ELF-1 (cell line): ENCODE data around the gene FAM217A.
"Not testable (repeated sequence)": the region's sequence is repeated elsewhere in the genome, so short reads cannot be mapped to it uniquely, and the experiment has no call there.

Source experiments
- DNase-seq: peaks from one replicate; pipeline ENCODE4 v3.0.0-alpha.2; 2016; ENCODE audit warnings: low read depth, low spot score

The FAM217A gene

GRCh38 chr6:4078691-4079471 is at the start of gene FAM217A:
Gene FAM217A, minus strand, starts transcription at chr6:4079137. Its CDS starts 1,723 bp downstream, at chr6:4077414.
- DNase-seq: no peak

- no peak for DNase-seq
Observed at GRCh38 chr6:4128072-4128471, 49.1 kb upstream of the FAM217A start.

GRCh38 chr6:4125933-4126864 is 47.3 kb upstream of the FAM217A start:
- no peak for DNase-seq

- DNase-seq: no peak
Observed at GRCh38 chr6:4125500-4125899, 46.6 kb upstream of the FAM217A start.

- no peak for DNase-seq
Observed at GRCh38 chr6:4124351-4124750, 45.4 kb upstream of the FAM217A start.

- DNase-seq: no peak
Observed at GRCh38 chr6:4115741-4116140, 36.8 kb upstream of the FAM217A start.

- no peak for DNase-seq
Observed at GRCh38 chr6:4114123-4114522, 35.2 kb upstream of the FAM217A start.

GRCh38 chr6:4113649-4114048 is 34.7 kb upstream of the FAM217A start:
- no peak for DNase-seq

- DNase-seq: no peak
Observed at GRCh38 chr6:4112366-4112765, 33.4 kb upstream of the FAM217A start.

- DNase-seq: not testable (repeated sequence)
Observed at GRCh38 chr6:4109363-4109815, 30.5 kb upstream of the FAM217A start.

- no peak for DNase-seq
Observed at GRCh38 chr6:4108561-4109093, 29.7 kb upstream of the FAM217A start.

- DNase-seq: no peak
Observed at GRCh38 chr6:4107873-4108272, 28.9 kb upstream of the FAM217A start.

- no peak for DNase-seq
Observed at GRCh38 chr6:4105980-4106536, 27.1 kb upstream of the FAM217A start.

- DNase-seq: no peak
Observed at GRCh38 chr6:4103929-4104328, 25.0 kb upstream of the FAM217A start.

- no peak for DNase-seq
Observed at GRCh38 chr6:4102687-4103244, 23.8 kb upstream of the FAM217A start.

- DNase-seq: no peak
Observed at GRCh38 chr6:4101298-4101697, 22.4 kb upstream of the FAM217A start.

GRCh38 chr6:4100655-4101054 is 21.7 kb upstream of the FAM217A start:
- no peak for DNase-seq

- no peak for DNase-seq
Observed at GRCh38 chr6:4093288-4093687, 14.4 kb upstream of the FAM217A start.

- DNase-seq: no peak
Observed at GRCh38 chr6:4091941-4092340, 13.0 kb upstream of the FAM217A start.

- not testable (repeated sequence) for DNase-seq
Observed at GRCh38 chr6:4090043-4090442, 11.1 kb upstream of the FAM217A start.

- no peak for DNase-seq
Observed at GRCh38 chr6:4088704-4089103, 9.8 kb upstream of the FAM217A start.

GRCh38 chr6:4085332-4085700 is 6.4 kb upstream of the FAM217A start:
- no peak for DNase-seq
